HG03196 (cell line): ENCODE measurements around the gene LHX3.

ENCODE experiments used
- ATAC-seq: cut with Tn5 transposase; IDR thresholded peaks from one replicate; pipeline ENCODE4 v1.9.1; 2021; ENCODE audit not compliant: unreplicated experiment

Gene LHX3

DNA sequence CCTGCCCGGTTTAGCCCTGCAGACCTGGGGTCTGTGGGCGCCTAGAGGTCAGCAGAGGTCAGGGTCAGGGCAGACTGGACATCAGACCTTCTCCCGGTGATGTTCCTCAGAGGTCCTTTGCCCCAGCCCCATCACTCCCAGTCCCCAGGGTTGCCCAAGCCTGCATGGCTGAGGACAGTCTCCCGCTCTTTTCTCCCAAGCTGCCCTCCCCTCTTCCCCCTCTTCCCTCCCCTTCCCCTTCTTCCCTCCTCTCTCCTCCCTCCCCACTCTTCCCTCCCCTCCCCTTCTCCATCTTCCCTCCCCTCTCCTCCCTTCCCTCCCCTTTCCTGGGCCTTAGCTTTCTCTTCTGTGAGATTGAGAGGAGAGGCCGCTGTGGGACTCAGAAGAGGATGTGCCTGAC, 10.4 kb downstream of the LHX3 start:
- ATAC-seq: no peak

DNA sequence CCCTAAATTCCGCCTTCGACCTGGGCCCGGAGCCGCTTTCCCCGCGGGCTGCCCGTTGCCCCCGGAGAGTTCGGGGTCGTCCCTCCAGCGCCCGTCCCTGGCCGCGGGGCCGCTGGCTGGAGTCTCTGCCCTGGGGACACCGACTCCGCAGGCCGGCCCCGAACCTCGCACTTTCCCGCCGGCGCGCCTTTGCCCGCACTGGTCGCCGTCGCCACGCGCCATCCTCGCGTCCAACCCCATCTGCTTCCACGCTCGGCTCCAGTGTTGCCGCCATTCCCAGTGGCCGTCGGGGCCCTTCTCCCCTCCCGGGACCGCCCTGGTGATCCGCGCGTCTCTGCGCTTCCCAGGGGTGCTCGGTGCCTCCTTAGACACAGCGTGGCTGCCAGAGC, 11.0 kb downstream of the LHX3 start:
- ATAC-seq: no peak

GRCh38 chr9:136193127-136193890, 11.6 kb downstream of the LHX3 start:
- no peak for ATAC-seq

DNA sequence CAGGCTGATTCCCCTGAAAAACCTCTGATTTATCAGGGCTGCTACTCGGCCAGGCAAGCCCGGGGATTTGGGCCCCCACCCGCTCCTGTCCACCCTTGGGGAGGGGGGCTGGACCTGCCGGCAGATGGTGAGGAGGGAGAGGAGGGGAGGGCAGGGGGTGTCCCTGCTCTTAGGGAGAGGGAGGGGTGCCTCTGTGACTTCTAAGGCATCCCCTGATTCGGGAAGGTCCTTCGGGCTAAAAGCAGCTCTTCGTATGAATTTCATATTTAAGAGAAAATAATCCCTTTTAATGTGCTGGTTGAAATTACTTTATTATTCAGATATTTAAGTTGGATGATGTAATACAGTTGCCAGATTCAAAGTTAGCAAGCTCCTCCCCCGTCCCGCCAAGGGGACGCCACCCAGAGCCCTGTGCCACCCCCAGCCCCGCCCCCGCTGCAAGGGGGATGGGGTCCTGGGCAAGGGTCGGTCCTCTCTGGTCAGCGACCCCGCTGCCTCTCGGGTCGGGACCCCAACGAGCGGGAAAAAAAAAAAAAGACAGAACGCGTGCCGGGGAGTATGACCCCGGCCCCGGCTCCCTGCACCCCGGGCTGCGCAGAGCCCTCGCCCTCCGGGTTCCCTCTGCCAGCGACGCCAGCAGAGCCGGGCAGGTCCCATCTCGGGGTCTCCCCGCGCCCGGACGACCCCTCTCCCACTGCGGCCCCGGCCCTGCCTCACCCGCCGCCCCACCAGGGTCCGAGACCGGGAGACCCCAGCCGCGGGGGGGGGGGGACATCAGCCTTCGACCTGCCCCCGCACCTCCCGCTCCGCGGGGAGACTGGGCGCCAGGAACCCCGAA, 12.4 kb downstream of the LHX3 start:
- ATAC-seq: no peak

DNA sequence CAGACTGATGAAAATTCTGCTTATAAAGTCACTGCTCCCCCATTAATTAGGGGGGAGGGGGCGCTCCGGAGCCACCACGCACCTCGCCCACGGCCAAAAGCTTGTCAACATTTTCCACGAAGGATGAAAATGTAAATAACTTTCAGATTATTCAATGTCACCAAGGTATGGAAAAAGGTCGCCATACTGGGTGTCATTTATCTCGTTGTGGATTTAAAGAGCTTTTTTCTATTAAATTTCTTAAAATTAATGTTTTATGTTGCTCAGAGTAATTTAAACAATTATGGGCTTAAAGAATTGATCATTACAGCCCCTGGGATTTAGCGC, 13.0 kb downstream of the LHX3 start:
- no peak for ATAC-seq

GRCh38 chr9:136191099-136191959, 13.6 kb downstream of the LHX3 start:
- no peak for ATAC-seq

DNA sequence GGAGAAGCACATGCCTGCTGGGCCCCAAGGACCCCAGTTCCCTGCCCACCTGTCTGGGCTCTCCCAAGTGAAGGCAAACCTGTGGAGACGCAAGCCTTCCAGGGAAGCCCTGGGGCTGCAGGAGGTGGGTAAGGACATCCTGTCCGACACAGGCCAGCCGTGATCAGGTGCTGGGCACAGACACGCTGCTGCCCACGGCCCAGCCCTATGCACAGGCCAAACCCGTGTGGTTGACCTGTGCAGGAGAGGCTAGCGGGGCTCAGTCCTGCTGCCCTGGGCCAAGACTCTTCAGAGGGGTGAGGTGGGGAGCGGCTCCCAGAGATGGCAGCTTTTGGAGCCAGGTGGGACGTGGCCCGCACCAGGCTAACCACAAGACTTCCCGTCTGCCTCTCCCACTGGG, 14.3 kb downstream of the LHX3 start:
- ATAC-seq: no peak

DNA sequence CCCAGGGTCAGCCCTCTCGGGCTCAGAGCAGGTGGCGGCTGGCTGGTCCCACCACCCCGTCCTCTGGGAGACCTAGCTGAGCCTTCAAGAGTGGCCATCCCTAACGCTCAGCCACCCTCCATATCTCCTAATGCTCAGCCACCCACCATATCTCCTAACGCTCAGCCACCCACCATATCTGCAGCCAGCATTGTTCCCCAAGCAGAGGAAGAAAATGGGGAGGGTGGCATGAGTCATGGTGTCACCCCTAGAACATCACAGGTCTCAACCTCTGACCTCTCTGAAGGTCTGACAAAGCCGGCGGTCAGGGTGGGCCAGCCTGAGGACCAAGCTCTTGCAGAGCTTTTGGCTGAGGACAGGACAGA, 14.7 kb downstream of the LHX3 start:
- ATAC-seq: no peak

DNA sequence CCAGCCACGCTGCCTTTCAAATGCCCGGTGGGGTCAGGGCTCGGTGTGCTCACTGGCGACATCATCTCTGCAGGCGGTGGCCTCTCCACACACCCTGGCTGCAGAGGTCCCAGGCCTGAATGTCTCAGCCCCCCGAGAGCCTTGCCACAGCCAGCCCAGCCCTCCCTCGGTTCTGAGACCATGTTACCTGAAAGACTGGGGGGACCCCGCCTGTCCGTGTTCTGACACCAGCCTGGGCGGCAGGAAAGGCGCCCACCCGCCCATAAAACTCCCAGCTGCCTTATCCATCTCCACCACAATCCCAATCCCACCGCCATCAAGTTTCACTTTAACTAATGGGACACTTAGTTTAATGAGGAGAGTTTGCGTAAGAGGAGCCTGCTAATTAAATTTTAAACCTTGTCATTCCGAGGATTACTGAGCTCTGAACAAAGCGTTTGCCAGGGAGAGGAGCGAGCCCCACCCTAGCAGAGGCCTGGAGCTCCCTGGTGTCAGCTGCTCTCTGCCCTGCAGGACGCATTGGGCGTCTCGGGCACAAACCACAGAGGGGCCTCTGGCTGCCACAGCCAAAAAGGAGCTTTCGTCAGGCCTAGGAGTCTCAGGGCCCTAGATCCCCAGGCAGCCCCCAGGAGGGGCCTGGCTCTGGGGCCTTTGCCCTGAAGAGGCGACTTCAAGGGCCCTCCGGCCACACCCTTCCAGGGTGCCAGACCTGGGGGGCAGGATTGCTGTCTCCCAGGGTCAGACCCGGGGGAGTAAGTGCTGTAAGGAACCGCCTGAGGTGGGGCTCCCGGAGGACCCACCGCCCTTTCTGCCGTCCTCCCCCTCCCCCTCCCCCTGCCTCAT, 15.3 kb downstream of the LHX3 start:
- no peak for ATAC-seq

DNA sequence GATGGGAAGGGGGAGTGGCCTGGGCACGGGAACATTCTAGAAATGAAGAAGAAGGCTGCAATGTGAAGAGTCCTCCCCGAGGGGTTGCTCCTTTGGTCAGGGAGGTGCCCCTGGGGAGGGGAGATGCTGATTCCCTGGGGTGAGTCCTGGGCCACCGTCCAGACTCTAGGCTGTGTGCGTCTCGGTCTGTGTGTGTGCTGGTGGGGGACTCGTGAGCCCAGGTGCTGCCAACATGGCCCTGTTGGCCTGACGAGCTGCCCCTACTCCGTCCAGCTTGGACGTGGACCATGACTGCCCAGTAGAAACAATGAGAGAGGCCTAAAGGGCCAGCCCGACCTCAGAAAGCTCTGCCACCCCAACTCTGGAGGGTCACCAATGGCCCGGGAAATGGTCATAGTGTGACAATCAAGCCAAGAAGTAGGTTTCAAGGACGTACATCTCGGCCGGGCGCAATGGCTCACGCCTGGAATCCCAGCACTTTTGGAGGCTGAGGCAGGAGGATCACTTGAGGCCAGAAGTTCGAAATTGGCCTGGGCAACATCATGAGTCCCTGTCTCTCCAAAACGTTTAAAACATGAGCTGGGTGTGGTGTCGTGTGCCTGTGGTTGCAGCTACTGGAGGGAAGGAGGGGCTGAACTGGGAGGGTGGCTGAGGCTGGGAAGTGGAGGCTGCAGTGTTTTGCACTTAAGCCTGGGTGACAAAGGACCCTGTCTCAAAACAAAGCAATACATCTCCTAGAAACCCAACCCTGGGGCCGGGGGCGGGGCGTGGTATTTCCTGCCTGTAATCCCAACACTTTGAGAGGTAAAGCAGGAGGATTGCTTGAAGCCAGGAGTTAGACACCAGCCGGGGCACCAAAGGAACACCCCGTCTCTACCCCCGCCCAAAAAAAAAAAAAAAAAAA, 17.0 kb downstream of the LHX3 start:
- ATAC-seq: no peak

DNA sequence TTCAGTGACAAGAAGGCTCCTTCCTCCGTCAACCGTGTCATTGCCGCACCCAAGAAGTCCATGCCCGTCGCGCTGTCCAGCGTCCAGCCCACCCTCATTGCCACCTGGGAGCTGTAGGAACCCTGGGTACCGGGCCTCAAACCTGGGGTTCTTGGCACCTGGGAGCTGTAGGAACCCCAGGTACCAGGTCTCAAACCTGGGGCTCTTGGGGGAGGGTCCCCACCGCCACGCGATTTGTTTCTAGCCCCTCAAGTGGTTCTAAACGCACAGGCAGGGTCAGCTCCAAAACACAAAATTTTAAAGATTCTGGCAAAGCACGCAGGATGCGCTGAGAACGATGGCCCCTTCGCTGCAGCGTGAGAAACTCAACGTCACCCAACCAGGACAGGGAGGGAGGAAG, 17.7 kb downstream of the LHX3 start:
- ATAC-seq: no peak

- no peak for ATAC-seq
These were observed 18.5 kb downstream of the LHX3 start for GRCh38 chr9:136186386-136186785.

- ATAC-seq: no peak
These were observed 19.1 kb downstream of the LHX3 start for GRCh38 chr9:136185596-136186366.

GRCh38 chr9:136185066-136185465, 19.9 kb downstream of the LHX3 start:
- no peak for ATAC-seq

GRCh38 chr9:136182850-136183422, 22.0 kb downstream of the LHX3 start:
- ATAC-seq: no peak

- ATAC-seq: no peak
These were observed 22.5 kb downstream of the LHX3 start for GRCh38 chr9:136182420-136182787.

DNA sequence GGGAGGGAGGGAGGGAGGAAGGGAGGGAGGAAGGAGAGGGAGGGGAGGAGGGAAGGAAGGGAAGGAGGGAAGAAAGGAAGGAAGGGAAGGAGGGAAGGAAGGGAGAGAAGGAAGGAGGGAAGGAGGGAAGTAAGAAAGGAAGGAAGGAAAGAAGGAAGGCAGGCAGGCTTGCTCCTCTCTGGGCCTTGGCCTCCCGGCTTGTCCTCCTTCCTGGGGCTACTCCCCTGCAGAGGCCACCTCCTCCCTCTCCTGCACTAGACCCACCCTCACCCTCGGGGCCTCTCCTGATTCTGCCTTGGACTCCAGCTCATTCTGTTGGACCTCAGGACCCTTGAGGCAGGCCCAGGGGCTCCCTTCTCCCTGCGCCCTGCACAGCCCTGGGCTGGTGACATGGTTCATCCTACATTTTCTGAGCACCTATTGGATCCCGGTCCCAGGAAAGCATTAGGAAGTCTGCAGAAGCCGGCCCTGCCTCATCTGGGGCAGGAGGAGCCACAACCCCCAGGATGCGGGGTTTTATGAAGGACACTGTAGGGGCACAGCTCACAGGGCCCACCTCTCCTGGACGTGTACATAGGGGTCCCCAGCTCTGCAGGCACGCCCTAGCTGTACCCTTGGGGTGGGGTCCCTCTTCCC, 23.0 kb downstream of the LHX3 start:
- no peak for ATAC-seq

DNA sequence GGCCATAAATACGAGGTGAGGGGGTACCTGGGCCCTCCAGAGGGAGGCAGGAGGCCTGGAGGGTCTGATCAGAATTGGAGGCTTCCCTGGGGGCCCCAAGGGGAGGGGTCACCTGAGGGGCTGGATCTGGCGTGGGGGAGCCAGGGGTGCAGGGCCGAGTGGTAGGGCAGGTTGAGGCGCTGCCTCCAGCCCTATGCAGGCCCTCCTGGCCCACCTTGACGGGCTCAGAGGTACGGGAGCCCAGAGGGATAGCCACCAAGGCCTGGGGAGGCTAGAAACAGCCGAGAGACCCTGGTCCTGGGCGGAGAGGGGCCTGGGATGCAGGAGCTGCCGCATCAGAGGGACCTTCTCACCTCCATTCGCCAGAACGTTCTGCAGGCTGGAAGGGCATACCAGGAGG, 24.3 kb downstream of the LHX3 start:
- no peak for ATAC-seq
